ENCODE results near the gene MLNR.

The MLNR gene

GRCh38 chr13:49214917-49215376 is 5.2 kb upstream of the MLNR start:
- ChIA-PET CTCF (interaction anchor here (1.0 kb wide), 1 partner anchor 25 kb away, joined by 3 read pairs; no protein-coding TSS in a partner anchor), POLR2A (ENCODE audit: low non-redundant PET) (no interaction called here)
- no peak for DNase-seq (ENCODE audit: low spot score)
- no peak overlapping the region for H3K27ac ChIP-seq
- no peak for TF ChIP-seq CTCF (conservative IDR thresholded peaks at IDR 0.05; ENCODE audit: low read depth)

GRCh38 chr13:49216334-49216733 is 3.8 kb upstream of the MLNR start:
- TF ChIP-seq CTCF (conservative IDR thresholded peaks at IDR 0.05; ENCODE audit: low read depth), result no peak
- CTCF ChIA-PET, result no interaction called here
- no peak overlapping the region for H3K27ac ChIP-seq
- POLR2A ChIA-PET (ENCODE audit: low non-redundant PET), result no interaction called here
- no peak for DNase-seq (ENCODE audit: low spot score)

DNA sequence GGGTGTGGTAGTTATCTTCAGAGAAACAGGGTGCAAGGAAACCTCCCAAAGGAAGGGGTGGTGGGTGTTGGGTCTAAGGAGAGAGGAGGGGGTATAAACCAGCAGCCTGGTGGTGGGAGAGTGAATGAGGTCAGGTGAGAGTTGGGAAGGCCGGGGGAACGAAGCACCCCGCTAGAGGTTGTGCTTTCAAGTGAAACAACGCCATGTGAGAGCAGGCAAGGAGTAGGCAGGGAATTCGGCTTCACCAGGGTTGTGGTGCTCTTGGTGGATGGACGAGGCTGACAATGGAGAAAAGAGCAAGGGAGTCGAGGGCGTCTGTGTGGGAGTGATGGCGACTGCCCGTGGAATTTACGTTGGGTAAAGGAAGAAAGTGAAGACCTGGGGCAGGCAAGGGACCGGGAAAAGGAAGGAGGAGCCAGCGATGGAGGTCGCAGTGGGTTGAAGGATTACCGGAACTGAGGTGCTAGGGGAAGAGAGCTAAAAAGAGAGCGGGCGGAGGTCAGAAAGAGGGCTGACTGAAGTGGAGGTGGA is 2.1 kb upstream of the MLNR start:
- no peak for TF ChIP-seq CTCF (conservative IDR thresholded peaks at IDR 0.05; ENCODE audit: low read depth)
- H3K27ac ChIP-seq, result no peak overlapping the region
- ChIA-PET CTCF (no interaction called here), POLR2A (ENCODE audit: low non-redundant PET) (no interaction called here)
- DNase-seq (ENCODE audit: low spot score), result no peak

GRCh38 chr13:49218493-49219051 is 1.6 kb upstream of the MLNR start:
- no peak for DNase-seq (ENCODE audit: low spot score)
- H3K27ac ChIP-seq, result no peak overlapping the region
- ChIA-PET CTCF (no interaction called here), POLR2A (ENCODE audit: low non-redundant PET) (no interaction called here)
- TF ChIP-seq CTCF (conservative IDR thresholded peaks at IDR 0.05; ENCODE audit: low read depth), result no peak

- ChIA-PET POLR2A (ENCODE audit: low non-redundant PET) (no interaction called here), CTCF (interaction anchor here (0.6 kb wide), 2 partner anchors 33 to 42 kb away, joined by 6 read pairs; no protein-coding TSS in a partner anchor)
- H3K27ac ChIP-seq, result no peak overlapping the region
- no peak for TF ChIP-seq CTCF (conservative IDR thresholded peaks at IDR 0.05; ENCODE audit: low read depth)
- DNase-seq (ENCODE audit: low spot score), result peak; percentile 41
Observed at GRCh38 chr13:49219647-49220035, 497 bp upstream of the MLNR start.

GRCh38 chr13:49220856-49221589 is 885 bp downstream of the MLNR start:
- no peak for DNase-seq (ENCODE audit: low spot score)
- ChIA-PET POLR2A (ENCODE audit: low non-redundant PET) (no interaction called here), CTCF (no interaction called here)
- no peak overlapping the region for H3K27ac ChIP-seq
- TF ChIP-seq CTCF (conservative IDR thresholded peaks at IDR 0.05; ENCODE audit: low read depth), result no peak

Measured in RWPE1 (cell line).